Heart left ventricle (tissue), 13 donors: ENCODE data around the gene ARL8A.

Experiments used
- POLR2A ChIP-seq, 2 donors: fragments of 450-650 bp; IDR thresholded peaks; one replicate each; pipeline ENCODE4 v1.6.1; 2017; ENCODE audit warnings: antibody characterized with exemption in 2 of 2, mild to moderate bottlenecking in 2 of 2, moderate library complexity in 2 of 2
- TF ChIP-seq, protein P1 (sequence below), 12 donors: fragments of 200-600 bp; sonication (generic) in 4 of 12; IDR thresholded peaks; one replicate each; pipeline versions ENCODE4 v1.5.0 to v1.8.0; 2018 to 2022; ENCODE audit warnings: antibody characterized with exemption in 12 of 12, mild to moderate bottlenecking in 5 of 12
- donor health status: ischemic (EF 13 %, LVEDD 7.1; RV severe dilation, severe dysfunction).
- donor health status: DM: no; HTN: yes; CAD: no.
- donor health status: DM: no; HTN: no; CAD: no.
- donor health status: ischemic (EF 25% LVEDD 6.9; RV normal size, moderate dysfunction).
- donor health status: ischemic (EF 25% LVEDD 5.7; RV mildly dilated, moderate dysfunction).
- donor health status: ischemic (EF 35%, LVEDD 5.7; RV mildly dilated, moderate dysfunction).
- donor health status: nonischemic (EF 11% LVEDD 7.7; RV severe dilation, severe dysfunction).
- donor health status: DM: yes; HTN: yes; CAD: no.
- donor health status: PGD.
- donor health status: ischemic (EF 29% LVEDD 5.4; RV normal size, mild dysfunction).
- donor health status: nonischemic (EF 23%, LVEDD 6.1; RV moderate dilation, normal function).

DNA sequence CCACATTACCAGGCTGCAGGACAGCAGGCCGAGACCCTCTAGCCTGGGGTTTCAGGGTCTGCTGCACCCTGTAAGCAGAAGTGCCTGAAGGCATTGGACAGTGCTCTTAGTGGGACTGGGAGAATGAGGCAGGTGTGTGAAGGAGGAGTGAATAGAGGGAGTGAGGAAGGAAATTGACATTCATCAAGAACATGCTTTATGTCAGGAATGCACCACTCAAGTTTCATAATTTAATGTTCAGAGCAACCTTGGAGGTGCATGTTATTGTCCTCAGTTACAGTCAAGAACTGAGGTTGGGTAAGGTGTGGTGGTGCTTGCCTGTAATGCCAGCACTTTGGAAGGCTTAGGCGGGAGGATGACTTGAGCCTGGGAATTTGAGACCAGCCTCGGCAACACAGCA, 33.6 kb downstream of the ARL8A start:
- TF ChIP-seq, protein P1, sequence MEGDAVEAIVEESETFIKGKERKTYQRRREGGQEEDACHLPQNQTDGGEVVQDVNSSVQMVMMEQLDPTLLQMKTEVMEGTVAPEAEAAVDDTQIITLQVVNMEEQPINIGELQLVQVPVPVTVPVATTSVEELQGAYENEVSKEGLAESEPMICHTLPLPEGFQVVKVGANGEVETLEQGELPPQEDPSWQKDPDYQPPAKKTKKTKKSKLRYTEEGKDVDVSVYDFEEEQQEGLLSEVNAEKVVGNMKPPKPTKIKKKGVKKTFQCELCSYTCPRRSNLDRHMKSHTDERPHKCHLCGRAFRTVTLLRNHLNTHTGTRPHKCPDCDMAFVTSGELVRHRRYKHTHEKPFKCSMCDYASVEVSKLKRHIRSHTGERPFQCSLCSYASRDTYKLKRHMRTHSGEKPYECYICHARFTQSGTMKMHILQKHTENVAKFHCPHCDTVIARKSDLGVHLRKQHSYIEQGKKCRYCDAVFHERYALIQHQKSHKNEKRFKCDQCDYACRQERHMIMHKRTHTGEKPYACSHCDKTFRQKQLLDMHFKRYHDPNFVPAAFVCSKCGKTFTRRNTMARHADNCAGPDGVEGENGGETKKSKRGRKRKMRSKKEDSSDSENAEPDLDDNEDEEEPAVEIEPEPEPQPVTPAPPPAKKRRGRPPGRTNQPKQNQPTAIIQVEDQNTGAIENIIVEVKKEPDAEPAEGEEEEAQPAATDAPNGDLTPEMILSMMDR (IDR thresholded peaks at IDR 0.05), result no peak
- TF ChIP-seq POLR2A (IDR thresholded peaks at IDR 0.05), result no peak
